HCT116 (cell line): ENCODE results near the gene FAM110D. TPM values are rescaled to one million over a fixed set of nuclear protein-coding genes. Genes with fewer than 3 reads are reported as not detected.

Source experiments
- ATAC-seq: fragments of 200-7000 bp; cut with Tn5 transposase; 2 replicates; pipeline ENCODE4 v1.9.1; 2020; ENCODE audit warnings: mild to moderate bottlenecking, moderate library complexity
- BruUV-seq: library from RNA; stranded (reverse); fragments of 400-500 nt; replicated peaks from 2 replicates; lab custom pipeline; 2021; lab: Mats Ljungman, UMichigan
- CTCF ChIA-PET: fragments of 300-600 bp; sonication (Branson Sonifier 250); formaldehyde crosslinking; loops from one replicate; lab custom pipeline; 2021; ENCODE audit warnings: antibody characterized with exemption; lab: Charles Lee
- POLR2A ChIA-PET: fragments of 300-600, 350-600 bp; sonication (Branson Sonifier 250); formaldehyde crosslinking; loops from one replicate; lab custom pipeline; 2021; ENCODE audit warnings: antibody characterized with exemption; lab: Charles Lee
- RAD21 ChIA-PET, 2 experiments: fragments of 300-600 bp; sonication (Branson Sonifier 250); formaldehyde crosslinking; loops; one replicate each; lab custom pipeline; 2023; ENCODE audit warnings: low total read pairs in 2 of 2; ENCODE audit not compliant: uncharacterized antibody in 2 of 2, unreplicated experiment in 2 of 2, low non-redundant PET in 1 of 2; lab: Charles Lee
- DNase-seq: peaks from one replicate; pipeline ENCODE4 v3.0.0-alpha.2; 2010; ENCODE audit warnings: low read depth, low spot score
- H2AFZ ChIP-seq: fragments of 200-600 bp; shearing (Covaris generic), sonication (generic); 2 replicates; pipeline ENCODE4 v1.6.1; 2017; ENCODE audit warnings: low read depth, mixed run types, mixed read lengths, antibody characterized with exemption, low read length; ENCODE audit not compliant: poor library complexity, severe bottlenecking
- H3K27ac ChIP-seq: 2 replicates; pipeline ENCODE4 v1.5.1; 2012; ENCODE audit warnings: low read depth, low read length
- H3K27me3 ChIP-seq: fragments of 200-600 bp; sonication (generic); 2 replicates; pipeline ENCODE4 v1.6.1; 2016; ENCODE audit warnings: mixed run types, low read length, mixed read lengths; ENCODE audit not compliant: insufficient read depth
- H3K36me3 ChIP-seq, 2 experiments: fragments of 200-500 bp in 1 of 2; fragments of 200-600 bp in 1 of 2; sonication (Bioruptor generic) in 1 of 2; sonication (generic) in 1 of 2; 2 replicates each; pipeline versions ENCODE4 v1.5.1 to v1.6.1; 2014 to 2016; ENCODE audit warnings: low read length in 2 of 2, inconsistent platforms in 1 of 2, mixed read lengths in 1 of 2, mixed run types in 1 of 2; ENCODE audit not compliant: insufficient read depth in 2 of 2, control insufficient read depth in 1 of 2
- H3K4me1 ChIP-seq, 2 experiments: fragments of 200-600 bp in 1 of 2; sonication (generic) in 1 of 2; 2 replicates each; pipeline versions ENCODE4 v1.5.1 to v1.6.1; 2012 to 2017; ENCODE audit warnings: low read length in 2 of 2, inconsistent platforms in 1 of 2, mild to moderate bottlenecking in 1 of 2, mixed read lengths in 1 of 2, mixed run types in 1 of 2, moderate library complexity in 1 of 2; ENCODE audit not compliant: insufficient read depth in 2 of 2, control insufficient read depth in 1 of 2
- H3K4me2 ChIP-seq: fragments of 200-600 bp; sonication (generic); 2 replicates; pipeline ENCODE4 v1.6.1; 2017; ENCODE audit warnings: mixed run types, low read length, mixed read lengths
- H3K4me3 ChIP-seq, 2 experiments: fragments of 200-600 bp in 1 of 2; sonication (generic) in 1 of 2; replicated peaks in 1 of 2; 2 replicates each; pipeline ENCODE4 v1.5.1; 2011 to 2016; ENCODE audit warnings: low read length in 2 of 2, control low read depth in 1 of 2, low read depth in 1 of 2, mild to moderate bottlenecking in 1 of 2, mixed read lengths in 1 of 2, mixed run types in 1 of 2
- H3K79me2 ChIP-seq: fragments of 200-600 bp; sonication (generic); 2 replicates; pipeline ENCODE4 v1.6.1; 2017; ENCODE audit warnings: mild to moderate bottlenecking, mixed run types, low read length, moderate library complexity, mixed read lengths; ENCODE audit not compliant: insufficient read depth
- H3K9ac ChIP-seq: fragments of 200-600 bp; sonication (generic); 2 replicates; pipeline ENCODE4 v1.6.1; 2016; ENCODE audit warnings: low read length, mixed read lengths
- H3K9me2 ChIP-seq: fragments of 200-600 bp; sonication (generic), shearing (Covaris generic); 2 replicates; pipeline ENCODE4 v1.6.1; 2017; ENCODE audit warnings: mixed run types, mild to moderate bottlenecking, moderate library complexity; ENCODE audit not compliant: insufficient read depth
- H3K9me3 ChIP-seq, 2 experiments: fragments of 200-500 bp in 1 of 2; fragments of 200-600 bp in 1 of 2; sonication (Bioruptor generic) in 1 of 2; sonication (generic) in 1 of 2; 2 replicates each; pipeline ENCODE4 v1.6.1; 2014 to 2017; ENCODE audit warnings: low read length in 2 of 2, mixed read lengths in 2 of 2, inconsistent platforms in 1 of 2, low read depth in 1 of 2, mild to moderate bottlenecking in 1 of 2, mixed run types in 1 of 2, moderate library complexity in 1 of 2; ENCODE audit not compliant: control insufficient read depth in 1 of 2, insufficient read depth in 1 of 2
- H4K20me1 ChIP-seq: fragments of 200-600 bp; sonication (generic), shearing (Covaris generic); 2 replicates; pipeline ENCODE4 v1.6.1; 2017; ENCODE audit warnings: mixed run types, mild to moderate bottlenecking, moderate library complexity; ENCODE audit not compliant: insufficient read depth
- POLR2AphosphoS5 ChIP-seq: IDR thresholded peaks from 2 replicates; pipeline ENCODE4 v1.6.1; 2011; ENCODE audit warnings: mild to moderate bottlenecking, low read depth, low read length, moderate library complexity
- SRF ChIP-seq: IDR thresholded peaks from 2 replicates; pipeline ENCODE4 v1.6.1; 2012; ENCODE audit warnings: low read depth
- ZFX ChIP-seq: fragments of 450-650 bp; IDR thresholded peaks from 2 replicates; pipeline ENCODE4 v1.6.1; 2017
- intact Hi-C: fragments of 100-400 bp; cut with micrococcal nuclease; formaldehyde crosslinking; loops from 2 replicates; pipeline ENCODE4 v1.10.0; 2022
- total RNA-seq: library from RNA; stranded (reverse); gene quantifications from one replicate; pipeline ENCODE4 v1.2.1, GENCODE V29; 2021; ENCODE audit not compliant: unreplicated experiment
- TF ChIP-seq, protein P1 (sequence below): IDR thresholded peaks from 2 replicates; pipeline ENCODE4 v1.6.1; 2011; ENCODE audit warnings: mild to moderate bottlenecking, low read length, moderate library complexity; ENCODE audit not compliant: insufficient replicate concordance; ENCODE audit errors: extremely low read depth
- TF ChIP-seq, protein P2 (sequence below): IDR thresholded peaks from 2 replicates; pipeline ENCODE4 v1.6.1; 2012; ENCODE audit warnings: low read depth
- TF ChIP-seq, protein P3 (sequence below), 3 experiments: fragments of 200-600 bp in 1 of 3; sonication (generic) in 1 of 3; IDR thresholded peaks in 2 of 3; conservative IDR thresholded peaks in 1 of 3; 2 replicates each; pipeline ENCODE4 v1.5.1; 2012 to 2017; ENCODE audit warnings: low read depth in 2 of 3, low read length in 2 of 3, antibody characterized with exemption in 1 of 3, borderline replicate concordance in 1 of 3, control low read depth in 1 of 3, mild to moderate bottlenecking in 1 of 3, mixed read lengths in 1 of 3, mixed run types in 1 of 3, moderate library complexity in 1 of 3; ENCODE audit not compliant: insufficient read depth in 1 of 3

The FAM110D gene
- total RNA-seq, 1 experiment from 2014 or later = 0.34 TPM

DNA sequence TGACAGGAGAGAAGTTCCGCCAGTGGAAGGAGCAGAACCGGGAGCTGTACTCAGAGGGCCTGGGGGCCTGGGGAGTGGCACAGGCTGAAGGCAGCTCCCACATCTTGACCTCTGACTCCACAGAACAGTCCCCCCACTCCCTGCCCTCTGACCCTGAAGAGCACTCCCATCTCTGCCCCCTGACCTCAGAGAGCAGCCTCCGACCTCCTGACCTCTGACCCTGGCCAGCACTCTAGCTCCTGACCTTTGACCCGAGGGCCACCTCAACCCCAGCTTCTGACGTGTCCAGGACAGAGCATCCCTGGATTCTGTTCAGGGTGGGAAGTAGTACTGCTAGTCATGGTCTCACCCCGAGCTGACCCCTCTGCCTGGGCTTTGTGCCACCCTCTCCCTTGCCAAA is 30.5 kb downstream of the FAM110D start (continued):
- TF ChIP-seq, protein P1, sequence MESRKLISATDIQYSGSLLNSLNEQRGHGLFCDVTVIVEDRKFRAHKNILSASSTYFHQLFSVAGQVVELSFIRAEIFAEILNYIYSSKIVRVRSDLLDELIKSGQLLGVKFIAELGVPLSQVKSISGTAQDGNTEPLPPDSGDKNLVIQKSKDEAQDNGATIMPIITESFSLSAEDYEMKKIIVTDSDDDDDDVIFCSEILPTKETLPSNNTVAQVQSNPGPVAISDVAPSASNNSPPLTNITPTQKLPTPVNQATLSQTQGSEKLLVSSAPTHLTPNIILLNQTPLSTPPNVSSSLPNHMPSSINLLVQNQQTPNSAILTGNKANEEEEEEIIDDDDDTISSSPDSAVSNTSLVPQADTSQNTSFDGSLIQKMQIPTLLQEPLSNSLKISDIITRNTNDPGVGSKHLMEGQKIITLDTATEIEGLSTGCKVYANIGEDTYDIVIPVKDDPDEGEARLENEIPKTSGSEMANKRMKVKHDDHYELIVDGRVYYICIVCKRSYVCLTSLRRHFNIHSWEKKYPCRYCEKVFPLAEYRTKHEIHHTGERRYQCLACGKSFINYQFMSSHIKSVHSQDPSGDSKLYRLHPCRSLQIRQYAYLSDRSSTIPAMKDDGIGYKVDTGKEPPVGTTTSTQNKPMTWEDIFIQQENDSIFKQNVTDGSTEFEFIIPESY = no peak
- no peak for TF ChIP-seq SRF
- TF ChIP-seq POLR2AphosphoS5 = no peak

DNA sequence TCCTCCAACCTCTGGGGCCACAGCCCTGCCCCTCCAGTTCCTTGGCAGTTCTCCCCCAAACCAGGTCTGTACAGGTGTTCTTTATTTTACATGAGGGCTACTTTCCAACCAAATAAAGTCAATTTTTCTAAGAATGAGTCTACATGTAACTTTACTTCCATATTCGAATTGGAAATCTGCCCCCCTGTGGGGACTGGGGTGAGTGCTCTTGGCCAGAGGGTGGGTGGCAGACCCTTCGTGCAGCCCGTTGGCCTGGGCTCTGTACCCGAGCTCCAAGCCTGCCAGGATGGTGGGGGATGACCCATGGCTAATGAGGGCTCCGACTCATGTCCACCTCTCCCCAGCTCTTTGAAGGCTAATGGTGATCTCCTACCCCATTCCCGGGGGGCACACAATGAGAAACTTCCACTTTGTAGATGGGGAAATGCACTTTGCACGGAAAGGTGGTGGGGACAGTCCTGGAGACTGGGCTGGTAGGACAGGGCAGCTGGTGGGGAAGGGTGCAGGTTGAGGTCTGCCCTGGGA is 30.9 kb downstream of the FAM110D start:
- no peaks in the 10 kb centered on the region for H3K9me3 ChIP-seq
- no peak for TF ChIP-seq ZFX
- TF ChIP-seq, protein P2, sequence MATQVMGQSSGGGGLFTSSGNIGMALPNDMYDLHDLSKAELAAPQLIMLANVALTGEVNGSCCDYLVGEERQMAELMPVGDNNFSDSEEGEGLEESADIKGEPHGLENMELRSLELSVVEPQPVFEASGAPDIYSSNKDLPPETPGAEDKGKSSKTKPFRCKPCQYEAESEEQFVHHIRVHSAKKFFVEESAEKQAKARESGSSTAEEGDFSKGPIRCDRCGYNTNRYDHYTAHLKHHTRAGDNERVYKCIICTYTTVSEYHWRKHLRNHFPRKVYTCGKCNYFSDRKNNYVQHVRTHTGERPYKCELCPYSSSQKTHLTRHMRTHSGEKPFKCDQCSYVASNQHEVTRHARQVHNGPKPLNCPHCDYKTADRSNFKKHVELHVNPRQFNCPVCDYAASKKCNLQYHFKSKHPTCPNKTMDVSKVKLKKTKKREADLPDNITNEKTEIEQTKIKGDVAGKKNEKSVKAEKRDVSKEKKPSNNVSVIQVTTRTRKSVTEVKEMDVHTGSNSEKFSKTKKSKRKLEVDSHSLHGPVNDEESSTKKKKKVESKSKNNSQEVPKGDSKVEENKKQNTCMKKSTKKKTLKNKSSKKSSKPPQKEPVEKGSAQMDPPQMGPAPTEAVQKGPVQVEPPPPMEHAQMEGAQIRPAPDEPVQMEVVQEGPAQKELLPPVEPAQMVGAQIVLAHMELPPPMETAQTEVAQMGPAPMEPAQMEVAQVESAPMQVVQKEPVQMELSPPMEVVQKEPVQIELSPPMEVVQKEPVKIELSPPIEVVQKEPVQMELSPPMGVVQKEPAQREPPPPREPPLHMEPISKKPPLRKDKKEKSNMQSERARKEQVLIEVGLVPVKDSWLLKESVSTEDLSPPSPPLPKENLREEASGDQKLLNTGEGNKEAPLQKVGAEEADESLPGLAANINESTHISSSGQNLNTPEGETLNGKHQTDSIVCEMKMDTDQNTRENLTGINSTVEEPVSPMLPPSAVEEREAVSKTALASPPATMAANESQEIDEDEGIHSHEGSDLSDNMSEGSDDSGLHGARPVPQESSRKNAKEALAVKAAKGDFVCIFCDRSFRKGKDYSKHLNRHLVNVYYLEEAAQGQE = no peak
- TF ChIP-seq, protein P3, sequence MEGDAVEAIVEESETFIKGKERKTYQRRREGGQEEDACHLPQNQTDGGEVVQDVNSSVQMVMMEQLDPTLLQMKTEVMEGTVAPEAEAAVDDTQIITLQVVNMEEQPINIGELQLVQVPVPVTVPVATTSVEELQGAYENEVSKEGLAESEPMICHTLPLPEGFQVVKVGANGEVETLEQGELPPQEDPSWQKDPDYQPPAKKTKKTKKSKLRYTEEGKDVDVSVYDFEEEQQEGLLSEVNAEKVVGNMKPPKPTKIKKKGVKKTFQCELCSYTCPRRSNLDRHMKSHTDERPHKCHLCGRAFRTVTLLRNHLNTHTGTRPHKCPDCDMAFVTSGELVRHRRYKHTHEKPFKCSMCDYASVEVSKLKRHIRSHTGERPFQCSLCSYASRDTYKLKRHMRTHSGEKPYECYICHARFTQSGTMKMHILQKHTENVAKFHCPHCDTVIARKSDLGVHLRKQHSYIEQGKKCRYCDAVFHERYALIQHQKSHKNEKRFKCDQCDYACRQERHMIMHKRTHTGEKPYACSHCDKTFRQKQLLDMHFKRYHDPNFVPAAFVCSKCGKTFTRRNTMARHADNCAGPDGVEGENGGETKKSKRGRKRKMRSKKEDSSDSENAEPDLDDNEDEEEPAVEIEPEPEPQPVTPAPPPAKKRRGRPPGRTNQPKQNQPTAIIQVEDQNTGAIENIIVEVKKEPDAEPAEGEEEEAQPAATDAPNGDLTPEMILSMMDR (IDR thresholded peaks at IDR 0.05 in 2 of 3, conservative IDR thresholded peaks at IDR 0.05 in 1 of 3; ENCODE audit: borderline replicate concordance in 1 of 3, insufficient read depth in 1 of 3, low read depth in 2 of 3, low read length in 2 of 3) = 0 out of 6 replicates have a peak, but pooled peaks of 1 of the 3 experiments have one; percentile 17
- TF ChIP-seq, all 23 proteins: peak for 1
- DNase-seq (no peak), ATAC-seq (peak; percentile 20; the same call in 1 of the 2 replicates)
- no peaks in the 10 kb centered on the region for H3K9me2 ChIP-seq
- RAD21 ChIA-PET = interaction anchor here in 1 of 2 experiments (0.6 kb wide), 1 partner anchor 156 kb away, joined by 4 read pairs; no protein-coding TSS in a partner anchor
- POLR2A ChIA-PET = no interaction called here
- no peaks in the 10 kb centered on the region for H3K27me3 ChIP-seq
- CTCF ChIA-PET = interaction anchor here (2.6 kb wide), 2 partner anchors 12 to 44 kb away, joined by 13 to 16 read pairs; partner anchors contain the start of genes CEP85 and CNKSR1
- no peaks in the 10 kb centered on the region for H3K4me1 ChIP-seq
- H3K4me3 ChIP-seq = no peak overlapping the region
- no peak overlapping the region for H2AFZ ChIP-seq
- H3K79me2 ChIP-seq = no peaks in the 10 kb centered on the region
- no TSS peak for BruUV-seq
- H3K27ac ChIP-seq = no peak overlapping the region
- H4K20me1 ChIP-seq = no peaks in the 10 kb centered on the region
- H3K36me3 ChIP-seq = no peaks in the 10 kb centered on the region; a peak in 1 of 4 replicates
- intact Hi-C loops = no loop called here
- H3K4me2 ChIP-seq = no peak overlapping the region
- H3K9ac ChIP-seq = no peak overlapping the region
